ENCODE results near the gene PARD3.

The PARD3 gene

GRCh38 chr10:34792881-34793280, 22.2 kb downstream of the PARD3 start:
- no peak overlapping the region for H2AFZ ChIP-seq
- TF ChIP-seq CTCF (IDR thresholded peaks at IDR 0.05) = no peak
- H3K27ac ChIP-seq = no peak overlapping the region
- no peaks in the 10 kb centered on the region for H3K4me1 ChIP-seq
- no peaks in the 10 kb centered on the region for H3K36me3 ChIP-seq (ENCODE audit: control insufficient read depth, insufficient read depth, low read length)
- no peak overlapping the region for H3K4me3 ChIP-seq (ENCODE audit: low read depth, low read length)
- H3K9me3 ChIP-seq (ENCODE audit: control insufficient read depth, low read length) = no peaks in the 10 kb centered on the region
- H3K9ac ChIP-seq = no peak overlapping the region
- H3K4me2 ChIP-seq (ENCODE audit: low read length) = no peak overlapping the region
- H3K79me2 ChIP-seq = peaks cover 66% of the 10 kb centered on the region
- H3K27me3 ChIP-seq (ENCODE audit: control insufficient read depth, insufficient read depth, low read length) = no peaks in the 10 kb centered on the region

GRCh38 chr10:34791947-34792346, 23.1 kb downstream of the PARD3 start:
- Histone ChIP-seq H3K36me3 (ENCODE audit: control insufficient read depth, insufficient read depth, low read length) (no peaks in the 10 kb centered on the region), H3K27ac (no peak overlapping the region), H3K27me3 (ENCODE audit: control insufficient read depth, insufficient read depth, low read length) (no peaks in the 10 kb centered on the region), H2AFZ (no peak overlapping the region), H3K4me3 (ENCODE audit: low read depth, low read length) (no peak overlapping the region), H3K9me3 (ENCODE audit: control insufficient read depth, low read length) (no peaks in the 10 kb centered on the region), H3K9ac (no peak overlapping the region), H3K4me1 (peaks cover 7% of the 10 kb centered on the region), H3K4me2 (ENCODE audit: low read length) (no peak overlapping the region), H3K79me2 (peaks cover 65% of the 10 kb centered on the region)
- TF ChIP-seq CTCF (IDR thresholded peaks at IDR 0.05) = no peak

- H3K79me2 ChIP-seq = peaks cover 62% of the 10 kb centered on the region
- no peak overlapping the region for H3K27ac ChIP-seq
- peaks cover 10% of the 10 kb centered on the region for H3K4me1 ChIP-seq
- no peaks in the 10 kb centered on the region for H3K27me3 ChIP-seq (ENCODE audit: control insufficient read depth, insufficient read depth, low read length)
- no peak overlapping the region for H3K4me2 ChIP-seq (ENCODE audit: low read length)
- H3K4me3 ChIP-seq (ENCODE audit: low read depth, low read length) = no peak overlapping the region
- no peaks in the 10 kb centered on the region for H3K9me3 ChIP-seq (ENCODE audit: control insufficient read depth, low read length)
- no peak overlapping the region for H2AFZ ChIP-seq
- no peak for TF ChIP-seq CTCF (IDR thresholded peaks at IDR 0.05)
- no peak overlapping the region for H3K9ac ChIP-seq
- H3K36me3 ChIP-seq (ENCODE audit: control insufficient read depth, insufficient read depth, low read length) = no peaks in the 10 kb centered on the region
Observed at GRCh38 chr10:34791228-34791627, 23.9 kb downstream of the PARD3 start.

- Histone ChIP-seq H3K79me2 (peaks cover 55% of the 10 kb centered on the region), H3K9me3 (ENCODE audit: control insufficient read depth, low read length) (no peaks in the 10 kb centered on the region), H2AFZ (no peak overlapping the region), H3K27me3 (ENCODE audit: control insufficient read depth, insufficient read depth, low read length) (no peaks in the 10 kb centered on the region), H3K36me3 (ENCODE audit: control insufficient read depth, insufficient read depth, low read length) (no peaks in the 10 kb centered on the region), H3K27ac (no peak overlapping the region), H3K4me1 (peaks cover 12% of the 10 kb centered on the region), H3K4me3 (ENCODE audit: low read depth, low read length) (no peak overlapping the region), H3K4me2 (ENCODE audit: low read length) (no peak overlapping the region), H3K9ac (no peak overlapping the region)
- no peak for TF ChIP-seq CTCF (IDR thresholded peaks at IDR 0.05)
Observed at GRCh38 chr10:34789966-34790506, 25.1 kb downstream of the PARD3 start.

GRCh38 chr10:34786464-34786863, 28.6 kb downstream of the PARD3 start:
- no peaks in the 10 kb centered on the region for H3K9me3 ChIP-seq (ENCODE audit: control insufficient read depth, low read length)
- no peak for TF ChIP-seq CTCF (IDR thresholded peaks at IDR 0.05)
- H3K4me3 ChIP-seq (ENCODE audit: low read depth, low read length) = no peak overlapping the region
- H3K79me2 ChIP-seq = peaks cover 35% of the 10 kb centered on the region
- H3K9ac ChIP-seq = no peak overlapping the region
- no peak overlapping the region for H3K27ac ChIP-seq
- H2AFZ ChIP-seq = no peak overlapping the region
- H3K4me1 ChIP-seq = peaks cover 20% of the 10 kb centered on the region
- no peak overlapping the region for H3K4me2 ChIP-seq (ENCODE audit: low read length)
- H3K36me3 ChIP-seq (ENCODE audit: control insufficient read depth, insufficient read depth, low read length) = no peaks in the 10 kb centered on the region
- H3K27me3 ChIP-seq (ENCODE audit: control insufficient read depth, insufficient read depth, low read length) = no peaks in the 10 kb centered on the region

All from parathyroid adenoma (tissue), 2 donors.